SK-MEL-5 (cell line): ENCODE results near the gene MYO1H. TPM values are rescaled to one million over a fixed set of nuclear protein-coding genes. Genes with fewer than 3 reads are reported as not detected.
"Not testable (repeated sequence)": the region's sequence is repeated elsewhere in the genome, so short reads cannot be mapped to it uniquely, and the experiment has no call there.

Experiments
- DNase-seq: peaks from one replicate; pipeline ENCODE4 v3.0.0-alpha.2; 2016; ENCODE audit warnings: low read depth, low spot score
- in situ Hi-C: cut with HindIII; loops from 2 replicates; pipeline ENCODE4 v1.10.0; 2016; ENCODE audit warnings: low sequenced_read_pairs, high pct_unique_total_duplicates, low pct_unique_long_range_greater_than_20kb
- total RNA-seq: library from RNA; depleted of rRNA; stranded (reverse); fragments of >200 nt; shearing (Covaris generic); gene quantifications from 2 replicates; pipeline ENCODE4 v1.2.3, GENCODE V29; 2014

The MYO1H gene
- total RNA-seq, 1 experiment from 2014 or later = 0.08 TPM

DNA sequence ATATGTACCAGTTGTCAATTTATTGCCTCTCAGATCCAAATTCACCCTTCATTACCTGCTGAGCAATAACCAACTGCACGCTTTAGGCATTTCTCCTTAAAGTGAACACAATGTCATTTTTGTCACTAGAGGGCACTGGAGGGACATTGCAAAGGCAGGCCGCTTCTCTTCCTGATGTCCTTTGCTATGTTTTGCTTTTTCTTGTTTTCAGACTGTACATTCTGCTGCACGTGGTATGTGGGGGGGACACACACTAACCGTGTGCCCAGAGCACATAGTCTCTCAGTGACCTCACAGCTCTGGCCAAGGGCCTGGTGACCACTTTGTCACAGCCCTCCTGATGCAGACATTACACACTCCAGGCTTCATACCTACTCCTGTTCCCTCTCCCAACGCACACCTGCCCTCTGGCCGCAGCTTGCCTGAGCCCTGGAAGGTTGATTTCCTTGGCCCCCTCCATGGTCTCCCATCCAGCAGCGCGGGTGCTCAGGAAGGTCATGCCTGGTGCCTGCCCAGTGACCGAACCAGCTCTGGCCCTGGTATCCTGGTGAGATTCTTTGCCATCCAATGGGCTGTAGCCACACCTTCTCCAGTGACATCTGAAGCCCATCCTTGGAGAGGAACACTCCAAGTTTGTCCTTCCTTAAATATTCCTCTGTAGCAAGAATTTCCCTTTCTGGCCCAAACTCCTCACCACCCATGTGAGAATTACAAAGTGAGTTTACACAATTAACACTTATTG lies 39.9 kb downstream of the MYO1H start:
- DNase-seq = peak; percentile 55
- in situ Hi-C loops = no loop called here

GRCh38 chr12:109388167-109388563 lies 40.5 kb downstream of the MYO1H start:
- in situ Hi-C loops = no loop called here
- DNase-seq = no peak

DNA sequence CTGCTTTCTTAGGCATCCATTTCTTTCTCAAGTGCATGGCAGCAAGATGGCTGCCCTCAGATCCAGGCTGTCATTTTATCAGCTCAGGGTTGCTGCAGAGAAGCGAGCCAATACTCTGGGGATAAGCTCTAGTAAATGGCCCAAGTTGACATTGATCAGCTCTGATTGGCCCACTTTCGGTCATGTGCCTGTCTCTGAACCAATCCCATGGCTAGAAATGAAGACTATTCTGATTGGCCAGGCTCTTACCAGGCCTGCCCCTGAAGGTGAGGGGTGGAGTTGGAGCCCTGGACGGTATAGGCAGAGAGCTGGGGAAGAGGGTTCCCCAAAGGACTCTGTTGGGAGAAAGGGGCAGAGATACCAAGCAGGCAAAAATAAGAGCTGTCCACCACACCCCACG lies 41.4 kb downstream of the MYO1H start:
- DNase-seq = peak; percentile 34
- in situ Hi-C loops = no loop called here

DNA sequence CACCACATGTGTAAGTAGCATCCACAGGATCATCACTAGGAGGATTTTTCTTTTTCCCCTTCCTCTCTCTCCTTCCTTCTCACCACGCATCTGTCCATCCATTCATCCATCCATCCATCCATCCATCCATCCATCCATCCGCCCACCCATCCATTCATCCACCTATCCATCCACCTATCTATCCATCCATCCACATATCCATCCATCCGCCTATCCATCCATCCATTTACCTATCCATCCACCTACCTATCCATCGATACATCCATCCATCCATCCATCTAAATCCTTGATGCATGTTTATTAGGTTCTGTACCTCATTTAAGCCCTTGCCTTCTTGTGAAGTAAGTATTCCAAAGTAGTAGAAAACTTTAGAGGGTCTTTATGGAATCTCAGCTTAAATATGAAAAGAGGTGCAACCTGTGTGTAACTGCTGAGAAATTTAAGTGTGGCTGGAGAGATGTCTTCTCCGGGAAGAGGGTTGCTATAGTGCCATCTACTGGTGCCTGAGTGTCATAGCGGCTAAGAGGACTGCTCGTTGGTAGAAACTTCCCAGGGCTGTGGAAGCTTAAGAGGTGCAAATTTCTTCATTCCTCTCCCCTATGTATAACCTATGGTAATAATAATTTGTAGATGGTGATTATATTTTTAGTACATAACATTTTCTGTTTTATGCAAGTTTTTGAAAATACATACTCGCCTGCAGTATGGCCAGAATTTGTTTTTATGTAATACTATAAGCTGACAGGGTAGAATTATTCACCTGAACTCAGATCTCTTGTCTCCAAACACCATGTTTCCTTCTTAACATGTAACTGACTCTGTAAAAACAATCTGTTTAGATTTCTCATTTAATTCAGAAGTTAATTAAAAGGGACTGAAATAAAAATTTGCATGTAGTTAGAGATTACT lies 46.0 kb downstream of the MYO1H start:
- peak; percentile 75 for DNase-seq
- in situ Hi-C loops = no loop called here

DNA sequence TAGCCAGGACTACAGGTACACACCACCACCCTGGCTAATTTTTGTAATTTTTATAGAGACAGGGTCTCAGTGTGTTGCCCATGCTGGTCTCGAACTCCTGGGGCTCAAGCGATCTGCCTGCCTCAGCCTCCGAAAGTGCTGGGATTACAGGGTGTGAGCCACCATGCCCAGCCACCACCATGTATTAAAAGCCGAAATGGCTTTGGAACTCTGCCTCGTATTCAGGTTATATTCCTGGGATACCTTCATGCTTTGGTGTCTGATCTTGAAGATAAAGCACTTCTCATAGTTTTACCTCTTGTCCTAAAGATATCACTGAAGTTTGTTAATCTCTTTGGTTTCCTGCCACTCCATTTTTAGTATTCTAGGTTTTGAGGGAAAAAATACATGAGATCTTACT lies 47.2 kb downstream of the MYO1H start:
- DNase-seq = no peak
- in situ Hi-C loops = no loop called here

- in situ Hi-C loops, DNase-seq: not testable (repeated sequence)
Measured at GRCh38 chr12:109404841-109405240, 57.1 kb downstream of the MYO1H start.

GRCh38 chr12:109406147-109406546 lies 58.4 kb downstream of the MYO1H start:
- in situ Hi-C loops, DNase-seq: not testable (repeated sequence)

GRCh38 chr12:109418848-109419480 lies 71.3 kb downstream of the MYO1H start:
- in situ Hi-C loops = no loop called here
- no peak for DNase-seq

DNA sequence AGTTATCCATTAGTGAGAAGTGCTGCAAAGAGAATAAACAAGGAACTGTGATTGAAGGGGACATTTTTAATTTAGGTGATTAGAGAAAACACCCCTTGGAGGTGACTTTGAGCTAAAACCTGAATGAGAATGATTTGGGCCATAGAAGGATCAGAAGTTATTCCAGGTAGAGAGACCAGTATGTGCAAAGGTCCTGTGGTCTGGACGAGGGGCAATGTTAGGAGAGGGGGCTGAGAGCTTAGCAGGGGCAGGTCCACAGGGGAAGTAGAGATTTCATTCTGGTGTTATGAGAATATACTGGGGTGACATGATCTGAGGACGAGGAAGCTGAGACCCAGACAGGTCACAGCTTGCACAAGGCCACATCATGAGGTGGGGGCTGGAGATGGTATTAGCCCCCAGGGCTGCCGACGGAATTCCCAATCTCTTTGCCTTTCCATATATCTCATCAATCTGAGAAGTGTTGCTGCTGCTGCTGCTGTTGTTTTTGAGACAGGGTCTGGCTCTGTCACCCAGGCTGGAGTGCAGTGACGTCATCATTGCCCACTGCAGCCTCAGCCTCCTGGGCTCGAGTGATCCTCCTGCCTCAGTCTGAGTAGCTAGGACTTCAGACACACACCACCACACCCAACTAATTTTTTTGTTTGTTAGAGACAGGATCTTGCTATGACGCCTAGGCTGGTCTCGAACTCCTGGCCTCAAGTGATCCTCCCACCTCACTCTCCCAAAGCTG lies 73.8 kb downstream of the MYO1H start:
- no peak for DNase-seq
- in situ Hi-C loops = no loop called here

- DNase-seq = no peak
- in situ Hi-C loops = no loop called here
Measured at GRCh38 chr12:109422251-109422650, 74.6 kb downstream of the MYO1H start.

GRCh38 chr12:109423392-109423791 lies 75.7 kb downstream of the MYO1H start:
- no peak for DNase-seq
- in situ Hi-C loops = no loop called here

DNA sequence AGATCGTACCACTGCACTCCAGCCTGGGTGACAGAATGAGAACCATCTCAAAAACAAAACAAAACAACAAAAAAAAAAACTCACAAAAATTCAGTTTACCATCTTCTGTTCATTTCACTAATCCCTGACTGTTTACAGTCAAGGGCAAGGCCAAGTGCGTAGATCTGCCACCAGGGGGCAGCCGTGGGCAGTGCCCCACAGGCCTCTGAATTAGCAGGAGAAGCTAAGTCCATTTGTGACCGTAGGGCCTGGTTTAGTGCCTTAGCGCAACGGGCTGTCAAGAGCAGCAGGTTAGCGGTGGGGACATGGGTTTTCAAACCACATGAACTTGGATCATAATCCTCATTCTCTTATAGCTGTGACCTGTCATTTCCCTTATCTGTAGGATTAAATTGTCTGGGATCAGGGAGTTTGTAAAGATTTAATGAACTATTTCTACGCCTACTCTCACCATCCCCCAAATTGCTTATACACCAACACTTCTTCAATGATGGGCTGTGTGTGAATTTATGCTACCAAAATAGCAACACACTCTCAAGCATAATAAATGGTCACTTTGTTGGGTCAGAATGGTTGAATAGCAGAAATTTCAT lies 80.4 kb downstream of the MYO1H start:
- in situ Hi-C loops = no loop called here
- DNase-seq = peak; percentile 87

GRCh38 chr12:109428804-109429203 lies 81.1 kb downstream of the MYO1H start:
- in situ Hi-C loops, DNase-seq: not testable (repeated sequence)

DNA sequence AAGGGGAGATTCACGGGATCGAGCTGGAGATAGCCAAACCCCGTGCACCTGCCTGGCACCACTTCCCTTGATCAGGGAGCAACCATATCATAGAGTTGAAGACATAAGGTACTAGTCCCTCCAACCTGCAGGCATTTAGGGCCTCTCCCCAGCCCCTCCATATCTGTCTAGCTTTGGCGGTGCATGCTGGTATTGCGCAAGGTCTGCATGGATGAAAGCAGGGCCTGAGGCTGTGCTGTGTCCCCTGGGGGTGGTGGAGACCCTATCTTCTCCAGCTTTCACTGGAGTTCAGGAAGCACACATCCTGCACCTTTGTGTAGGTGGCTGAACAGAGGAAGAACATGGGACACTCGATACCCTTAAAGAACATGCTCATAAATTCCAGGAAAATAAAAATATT lies 82.5 kb downstream of the MYO1H start:
- no peak for DNase-seq

DNA sequence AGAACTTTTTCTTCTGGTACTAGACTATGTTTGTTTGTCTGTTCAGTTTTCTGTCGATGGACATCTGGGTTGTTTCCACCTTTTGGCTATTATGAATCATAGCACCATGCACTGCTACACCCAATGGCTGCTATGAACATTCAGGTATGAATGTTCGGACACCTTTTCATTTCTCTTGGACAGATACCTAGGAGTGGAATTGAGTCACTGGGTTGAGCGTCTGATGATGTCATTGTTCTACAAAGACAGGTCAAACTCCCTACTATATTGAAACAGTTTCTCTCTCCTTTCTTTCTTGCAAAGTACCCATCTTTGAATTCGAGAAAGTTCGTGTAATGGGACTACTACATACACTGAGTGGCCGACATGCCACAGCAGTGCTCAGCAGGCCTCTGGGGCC lies 84.7 kb downstream of the MYO1H start:
- no peak for DNase-seq
- in situ Hi-C loops = no loop called here

More for the DNA sequence above, 82.5 kb downstream of the MYO1H start:
- in situ Hi-C loops = no loop called here

GRCh38 chr12:109432842-109433304 lies 85.2 kb downstream of the MYO1H start:
- in situ Hi-C loops = no loop called here
- DNase-seq = peak; percentile 83

- in situ Hi-C loops = no loop called here
- peak; percentile 22 for DNase-seq
Measured at GRCh38 chr12:109433618-109434017, 85.9 kb downstream of the MYO1H start.
